Vagina (tissue), 2 donors: Measurements from ENCODE around the gene RBM20. TPM values are rescaled to one million over a fixed set of nuclear protein-coding genes. Genes with fewer than 3 reads are reported as not detected.
"Not testable (repeated sequence)": the region's sequence is repeated elsewhere in the genome, so short reads cannot be mapped to it uniquely, and the experiment has no call there.

Experiments used
- DNase-seq, 2 donors: peaks; one replicate each; pipeline ENCODE4 v3.0.0-alpha.2; 2017; ENCODE audit errors: extremely low spot score in 2 of 2
- H3K27ac ChIP-seq: fragments of 200-600 bp; sonication (generic); one replicate; pipeline ENCODE4 v1.5.1; 2019
- H3K27me3 ChIP-seq: fragments of 200-600 bp; sonication (generic); one replicate; pipeline ENCODE4 v1.5.1; 2019
- H3K36me3 ChIP-seq, 2 donors: fragments of 200-600 bp; sonication (generic); one replicate each; pipeline ENCODE4 v1.5.1; 2017 to 2019
- H3K4me1 ChIP-seq: fragments of 200-600 bp; sonication (generic); one replicate; pipeline ENCODE4 v1.5.1; 2019
- H3K4me3 ChIP-seq, 2 donors: fragments of 200-600 bp; sonication (generic); 1 replicate in 1 of 2; 2 replicates in 1 of 2; pipeline ENCODE4 v1.5.1; 2016 to 2019
- H3K9me3 ChIP-seq: fragments of 200-600 bp; sonication (generic); one replicate; pipeline ENCODE4 v1.5.1; 2019
- POLR2A ChIP-seq, 2 donors: fragments of 450-650 bp; IDR thresholded peaks; one replicate each; pipeline ENCODE4 v1.6.1; 2017; ENCODE audit warnings: antibody characterized with exemption in 2 of 2, mild to moderate bottlenecking in 2 of 2, moderate library complexity in 2 of 2
- POLR2AphosphoS5 ChIP-seq, 2 donors: sonication (generic); formaldehyde crosslinking; IDR thresholded peaks; one replicate each; pipeline ENCODE4 v1.9.0; 2017; ENCODE audit warnings: antibody characterized with exemption in 2 of 2, mild to moderate bottlenecking in 2 of 2, low read depth in 1 of 2; ENCODE audit not compliant: insufficient read depth in 1 of 2
- intact Hi-C: fragments of 100-400 bp; cut with DNase I; formaldehyde crosslinking; loops from one replicate; pipeline ENCODE4 v1.15.1; 2023
- total RNA-seq: library from RNA; depleted of rRNA; stranded (reverse); fragments of >200 nt; gene quantifications from one replicate; pipeline ENCODE4 v1.2.3, GENCODE V29; 2016
- TF ChIP-seq, protein P1 (sequence below), 3 experiments: fragments of 450-650 bp in 2 of 3; fragments of 200-600 bp in 1 of 3; sonication (generic) in 1 of 3; IDR thresholded peaks; one replicate each; pipeline ENCODE4 v1.5.1; 2017 to 2019; ENCODE audit warnings: antibody characterized with exemption in 3 of 3, mild to moderate bottlenecking in 2 of 3, moderate library complexity in 2 of 3

Gene RBM20
- total RNA-seq, 1 donor from 2014 or later = 5.2 TPM

DNA sequence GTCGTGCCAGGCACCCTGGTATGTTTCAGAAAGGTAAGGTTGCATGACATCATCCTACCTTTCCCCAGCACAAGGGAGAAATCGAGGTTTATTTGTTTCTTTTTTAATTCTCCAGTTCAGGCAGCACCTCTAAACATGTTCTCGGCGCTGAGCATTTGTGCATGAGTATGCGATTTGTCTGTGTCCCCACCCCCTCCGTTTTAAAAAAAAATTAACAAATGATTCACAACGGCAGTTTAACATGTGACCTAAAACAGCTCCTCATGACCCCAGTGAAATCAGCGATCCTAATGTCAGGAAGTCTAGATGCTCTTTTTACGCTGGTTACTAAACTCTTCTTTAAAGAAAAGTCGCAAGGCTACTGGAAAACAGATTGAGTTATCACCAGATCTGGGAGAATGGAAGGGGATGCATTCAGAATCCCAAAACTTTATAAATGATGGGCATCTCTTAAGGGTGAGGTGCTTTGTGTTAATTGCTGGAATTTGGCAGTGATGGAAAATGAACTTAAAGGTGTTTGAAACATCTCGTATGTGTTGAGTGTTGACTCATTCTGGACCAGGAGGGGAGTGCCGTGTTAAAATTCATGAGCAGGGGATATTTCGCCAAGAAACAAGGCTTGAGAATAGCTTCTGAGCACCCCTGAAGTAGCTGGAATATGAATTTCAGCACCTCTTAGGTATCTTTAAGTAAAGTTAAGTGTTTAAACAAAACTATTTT is 120.8 kb downstream of the RBM20 start:
- intact Hi-C loops = no loop called here
- Histone ChIP-seq H3K9me3 (no peaks in the 10 kb centered on the region), H3K36me3 (no peaks in the 10 kb centered on the region), H3K4me1 (peaks cover under 1% of the 10 kb centered on the region), H3K27me3 (no peaks in the 10 kb centered on the region), H3K27ac (no peak overlapping the region), H3K4me3 (no peak overlapping the region)
- DNase-seq = no peak
- TF ChIP-seq, protein P1, sequence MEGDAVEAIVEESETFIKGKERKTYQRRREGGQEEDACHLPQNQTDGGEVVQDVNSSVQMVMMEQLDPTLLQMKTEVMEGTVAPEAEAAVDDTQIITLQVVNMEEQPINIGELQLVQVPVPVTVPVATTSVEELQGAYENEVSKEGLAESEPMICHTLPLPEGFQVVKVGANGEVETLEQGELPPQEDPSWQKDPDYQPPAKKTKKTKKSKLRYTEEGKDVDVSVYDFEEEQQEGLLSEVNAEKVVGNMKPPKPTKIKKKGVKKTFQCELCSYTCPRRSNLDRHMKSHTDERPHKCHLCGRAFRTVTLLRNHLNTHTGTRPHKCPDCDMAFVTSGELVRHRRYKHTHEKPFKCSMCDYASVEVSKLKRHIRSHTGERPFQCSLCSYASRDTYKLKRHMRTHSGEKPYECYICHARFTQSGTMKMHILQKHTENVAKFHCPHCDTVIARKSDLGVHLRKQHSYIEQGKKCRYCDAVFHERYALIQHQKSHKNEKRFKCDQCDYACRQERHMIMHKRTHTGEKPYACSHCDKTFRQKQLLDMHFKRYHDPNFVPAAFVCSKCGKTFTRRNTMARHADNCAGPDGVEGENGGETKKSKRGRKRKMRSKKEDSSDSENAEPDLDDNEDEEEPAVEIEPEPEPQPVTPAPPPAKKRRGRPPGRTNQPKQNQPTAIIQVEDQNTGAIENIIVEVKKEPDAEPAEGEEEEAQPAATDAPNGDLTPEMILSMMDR (IDR thresholded peaks at IDR 0.05) = no peak

GRCh38 chr10:110765513-110766319 is 121.6 kb downstream of the RBM20 start:
- TF ChIP-seq, protein P1 (IDR thresholded peaks at IDR 0.05) = no peak
- TF ChIP-seq POLR2A (IDR thresholded peaks at IDR 0.05) (no peak), POLR2AphosphoS5 (IDR thresholded peaks at IDR 0.05; ENCODE audit: insufficient read depth in 1 of 2, low read depth in 1 of 2) (no peak)
- intact Hi-C loops = no loop called here
- no peak for DNase-seq
- H3K4me1 ChIP-seq = no peaks in the 10 kb centered on the region
- H3K27me3 ChIP-seq = no peaks in the 10 kb centered on the region
- H3K27ac ChIP-seq = no peak overlapping the region
- H3K36me3 ChIP-seq = no peaks in the 10 kb centered on the region
- no peaks in the 10 kb centered on the region for H3K9me3 ChIP-seq
- no peak overlapping the region for H3K4me3 ChIP-seq

DNA sequence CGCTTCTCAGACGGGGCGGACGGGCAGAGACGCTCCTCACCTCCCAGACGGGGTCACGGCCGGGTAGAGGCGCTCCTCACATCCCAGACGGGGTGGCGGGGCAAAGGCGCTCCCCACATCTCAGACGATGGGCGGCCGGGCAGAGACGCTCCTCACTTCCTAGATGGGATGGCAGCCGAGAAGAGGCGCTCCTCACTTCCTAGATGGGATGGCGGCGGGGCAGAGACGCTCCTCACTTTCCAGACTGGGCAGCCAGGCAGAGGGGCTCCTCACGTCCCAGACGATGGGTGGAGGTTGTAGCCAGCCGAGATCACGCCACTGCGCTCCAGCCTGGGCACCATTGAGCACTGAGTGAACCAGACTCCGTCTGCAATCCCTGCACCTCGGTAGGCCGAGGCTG is 123.5 kb downstream of the RBM20 start:
- intact Hi-C loops = not testable (repeated sequence)

GRCh38 chr10:110770243-110770642 is 126.1 kb downstream of the RBM20 start:
- H3K4me1 ChIP-seq = no peaks in the 10 kb centered on the region
- no peaks in the 10 kb centered on the region for H3K9me3 ChIP-seq
- no peak overlapping the region for H3K4me3 ChIP-seq
- TF ChIP-seq POLR2A (IDR thresholded peaks at IDR 0.05) (no peak), POLR2AphosphoS5 (IDR thresholded peaks at IDR 0.05; ENCODE audit: insufficient read depth in 1 of 2, low read depth in 1 of 2) (no peak)
- TF ChIP-seq, protein P1 (IDR thresholded peaks at IDR 0.05) = no peak
- no peak for DNase-seq
- no peak overlapping the region for H3K27ac ChIP-seq
- intact Hi-C loops = no loop called here
- no peaks in the 10 kb centered on the region for H3K36me3 ChIP-seq
- H3K27me3 ChIP-seq = no peaks in the 10 kb centered on the region

More for the DNA sequence above, 123.5 kb downstream of the RBM20 start:
- H3K36me3 ChIP-seq, H3K9me3 ChIP-seq, H3K27me3 ChIP-seq, H3K4me1 ChIP-seq, H3K4me3 ChIP-seq, H3K27ac ChIP-seq, DNase-seq: not testable (repeated sequence)

GRCh38 chr10:110771486-110771885 is 127.3 kb downstream of the RBM20 start:
- H3K4me3 ChIP-seq = no peak overlapping the region
- H3K9me3 ChIP-seq = no peaks in the 10 kb centered on the region
- H3K27ac ChIP-seq = no peak overlapping the region
- TF ChIP-seq POLR2A (IDR thresholded peaks at IDR 0.05) (no peak), POLR2AphosphoS5 (IDR thresholded peaks at IDR 0.05; ENCODE audit: insufficient read depth in 1 of 2, low read depth in 1 of 2) (no peak)
- TF ChIP-seq, protein P1 (IDR thresholded peaks at IDR 0.05) = no peak
- no peaks in the 10 kb centered on the region for H3K36me3 ChIP-seq
- no peaks in the 10 kb centered on the region for H3K4me1 ChIP-seq
- H3K27me3 ChIP-seq = no peaks in the 10 kb centered on the region
- DNase-seq = no peak
- intact Hi-C loops = no loop called here
